Measurements from ENCODE around the gene ANO8.

The ANO8 gene

DNA sequence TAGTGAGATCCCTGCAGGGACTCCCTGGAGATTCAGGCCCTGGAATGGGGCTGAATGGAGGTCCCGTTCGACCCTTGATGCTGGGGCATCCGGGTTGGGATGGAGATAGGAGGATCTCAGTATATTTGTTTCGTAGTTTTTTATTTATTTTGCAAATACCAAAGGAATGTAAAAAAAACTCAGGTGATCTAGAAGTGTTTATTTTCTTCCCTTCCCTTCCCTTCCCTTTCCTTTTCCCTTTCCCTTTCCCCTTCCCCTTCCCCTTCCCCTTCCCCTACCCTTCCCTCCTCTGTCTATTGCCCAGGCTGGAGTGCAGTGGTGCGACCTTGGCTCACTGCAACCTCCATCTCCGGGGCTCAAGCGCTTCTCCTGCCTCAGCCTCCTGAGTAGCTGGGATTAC is 7.2 kb upstream of the ANO8 start:
- no peak for DNase-seq

DNA sequence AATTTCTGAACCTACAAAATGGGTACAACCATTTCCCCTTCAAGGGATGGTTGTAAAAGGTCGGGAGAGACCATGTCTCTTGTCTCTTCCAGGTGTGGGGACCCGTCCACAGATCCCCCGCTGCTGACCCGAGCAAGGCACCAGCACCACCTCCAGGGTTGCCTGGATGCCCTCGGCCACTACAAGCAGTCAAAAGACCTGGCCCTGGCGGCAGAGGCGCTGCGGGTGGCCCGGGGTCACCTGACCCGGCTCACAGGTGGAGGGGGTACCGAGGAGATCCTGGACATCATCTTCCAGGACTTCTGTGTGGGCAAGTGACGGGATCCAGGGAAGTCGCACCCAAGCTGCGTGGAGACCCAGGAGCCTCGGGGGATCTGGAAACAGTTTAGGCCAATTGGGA is 6.7 kb upstream of the ANO8 start:
- DNase-seq = no peak

DNA sequence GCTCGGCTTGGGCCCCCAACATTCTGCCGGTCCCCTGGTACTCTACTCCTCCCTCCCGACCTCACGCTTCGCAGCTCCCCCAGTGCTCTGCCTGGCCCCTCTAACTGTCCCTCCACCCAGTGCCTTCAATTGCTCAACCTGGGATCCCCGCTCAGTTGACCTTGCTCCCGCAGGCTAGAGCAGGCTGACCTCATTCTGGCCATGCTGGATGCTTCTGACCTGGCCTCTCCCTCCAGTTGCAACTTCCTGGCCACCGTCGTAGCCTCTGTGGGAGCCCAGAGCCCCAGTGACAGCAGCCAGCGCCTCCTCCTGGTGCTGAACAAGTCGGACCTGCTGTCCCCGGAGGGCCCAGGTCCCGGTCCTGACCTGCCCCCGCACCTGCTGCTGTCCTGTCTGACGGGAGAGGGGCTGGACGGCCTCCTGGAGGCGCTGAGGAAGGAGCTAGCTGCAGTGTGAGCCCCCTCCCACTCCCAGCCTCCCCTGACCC is 6.3 kb upstream of the ANO8 start:
- no peak for DNase-seq

- peak; percentile 45 for DNase-seq
These were observed 5.7 kb upstream of the ANO8 start for GRCh38 chr19:17340302-17340870.

DNA sequence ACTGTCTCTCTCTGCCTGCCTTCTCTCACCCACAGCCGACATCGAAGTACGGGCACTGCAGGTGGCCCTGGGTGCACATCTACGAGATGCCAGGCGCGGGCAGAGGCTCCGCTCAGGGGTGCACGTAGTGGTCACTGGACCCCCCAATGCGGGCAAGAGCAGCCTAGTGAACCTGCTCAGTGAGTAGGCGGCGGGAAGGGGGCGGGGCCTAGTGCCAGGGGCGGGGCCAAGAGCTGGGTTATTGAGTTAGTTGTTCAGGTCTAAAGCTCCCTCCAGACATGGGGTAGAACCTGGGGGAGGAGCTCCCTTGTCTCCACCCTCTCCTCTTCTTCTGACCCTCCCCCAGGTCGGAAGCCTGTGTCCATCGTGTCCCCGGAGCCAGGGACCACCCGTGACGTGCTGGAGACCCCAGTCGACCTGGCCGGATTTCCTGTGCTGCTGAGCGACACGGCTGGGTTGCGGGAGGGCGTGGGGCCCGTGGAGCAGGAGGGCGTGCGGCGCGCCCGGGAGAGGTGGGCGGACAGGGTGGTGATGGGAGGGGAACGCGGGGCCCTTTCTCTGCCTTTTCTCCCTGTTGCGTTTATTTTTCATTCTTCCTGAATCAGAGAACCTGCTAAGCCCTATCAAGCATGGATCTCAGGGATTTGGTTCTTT is 4.6 kb upstream of the ANO8 start:
- peak; percentile 40 for DNase-seq

DNA sequence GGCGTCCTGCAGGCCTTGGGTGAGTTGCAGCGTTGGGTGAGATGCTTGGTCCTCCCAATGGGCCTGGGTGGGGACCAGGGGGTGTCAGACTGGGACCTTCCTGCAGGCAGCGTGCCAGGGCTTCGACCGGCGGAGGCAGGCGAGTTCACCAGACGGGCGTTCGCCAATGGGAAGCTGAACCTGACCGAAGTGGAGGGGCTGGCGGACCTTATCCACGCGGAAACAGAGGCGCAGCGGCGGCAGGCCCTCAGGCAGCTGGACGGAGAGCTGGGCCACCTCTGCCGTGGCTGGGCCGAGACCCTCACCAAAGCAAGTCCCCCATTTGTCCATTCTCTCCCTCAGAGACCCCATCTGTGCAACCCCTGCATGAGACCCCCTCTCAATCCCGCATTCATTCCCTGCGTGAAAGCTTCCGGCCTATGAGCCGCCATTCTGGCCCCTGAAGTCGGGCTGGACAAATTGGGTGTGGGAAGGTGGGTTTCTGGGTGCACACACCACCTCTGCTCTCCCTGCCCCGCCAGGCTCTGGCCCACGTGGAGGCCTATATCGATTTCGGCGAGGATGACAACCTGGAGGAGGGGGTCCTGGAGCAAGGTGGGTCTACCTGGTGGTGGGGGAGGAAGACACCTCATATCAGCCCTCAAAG is 3.9 kb upstream of the ANO8 start:
- DNase-seq = peak; percentile 48

- DNase-seq = peak; percentile 36
These were observed 3.2 kb upstream of the ANO8 start for GRCh38 chr19:17337675-17338432.

DNA sequence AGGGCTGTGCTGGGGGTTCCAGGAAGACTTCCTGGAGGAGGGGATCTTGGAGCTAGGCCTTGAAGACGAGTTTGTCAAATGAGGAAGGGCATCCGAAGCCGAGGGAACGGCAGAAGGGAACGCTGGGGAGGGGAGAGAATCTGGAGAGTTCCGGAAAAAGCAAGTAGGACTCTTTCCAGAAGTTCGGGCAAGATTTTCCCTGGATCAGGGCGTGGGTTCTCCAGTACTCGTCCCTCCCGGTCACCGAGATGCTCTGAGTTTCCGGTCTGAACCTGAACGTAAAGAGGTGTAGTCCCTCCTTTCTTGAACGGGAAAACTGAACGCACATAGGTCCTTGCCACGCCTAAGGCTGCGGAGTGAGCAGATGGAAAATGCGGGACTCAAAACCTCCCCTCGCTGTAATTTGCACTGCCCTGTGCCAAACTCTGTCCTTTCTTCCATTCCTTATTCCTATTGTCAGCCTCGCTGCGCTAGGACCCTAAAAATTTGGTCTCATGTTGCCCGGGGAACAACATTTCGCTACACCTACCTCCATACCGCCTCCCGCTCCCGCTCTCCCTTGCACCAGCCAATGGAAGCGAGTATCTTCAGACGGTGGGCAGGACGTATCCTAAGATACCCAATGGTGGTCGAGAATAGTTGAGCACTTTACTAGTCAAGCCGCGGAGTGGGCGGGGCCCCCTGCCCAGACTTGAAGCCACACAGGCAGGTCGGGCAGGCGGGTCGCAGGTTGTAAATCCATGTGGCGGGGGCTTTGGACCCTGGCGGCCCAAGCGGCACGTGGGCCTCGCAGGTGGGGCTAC is 2.4 kb upstream of the ANO8 start, which contains the start of gene GTPBP3:
Gene GTPBP3, plus strand, starts transcription at position 682 of the 803 bp plus-strand sequence. Its CDS starts 59 bp downstream, at position 741.
- peak; percentile 98 for DNase-seq

DNA sequence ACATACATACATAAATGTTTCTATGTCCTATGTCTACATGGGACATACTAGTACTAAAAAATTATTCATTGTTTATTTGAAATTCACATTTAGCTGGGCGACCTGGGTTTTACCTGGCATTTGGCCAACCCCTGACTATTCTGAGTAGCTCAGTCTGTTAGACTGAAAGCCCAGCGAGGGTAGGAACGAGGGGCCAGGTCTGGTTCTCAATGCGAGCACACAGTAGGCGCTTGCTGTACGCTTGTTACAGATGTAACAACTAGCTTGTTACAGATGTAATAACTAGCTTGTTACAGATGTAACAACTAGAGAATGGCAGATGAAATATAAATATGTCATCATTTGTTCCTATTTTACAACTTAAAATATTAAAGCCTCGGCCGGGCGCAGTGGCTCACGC is 920 bp upstream of the ANO8 start:
- no peak for DNase-seq

DNA sequence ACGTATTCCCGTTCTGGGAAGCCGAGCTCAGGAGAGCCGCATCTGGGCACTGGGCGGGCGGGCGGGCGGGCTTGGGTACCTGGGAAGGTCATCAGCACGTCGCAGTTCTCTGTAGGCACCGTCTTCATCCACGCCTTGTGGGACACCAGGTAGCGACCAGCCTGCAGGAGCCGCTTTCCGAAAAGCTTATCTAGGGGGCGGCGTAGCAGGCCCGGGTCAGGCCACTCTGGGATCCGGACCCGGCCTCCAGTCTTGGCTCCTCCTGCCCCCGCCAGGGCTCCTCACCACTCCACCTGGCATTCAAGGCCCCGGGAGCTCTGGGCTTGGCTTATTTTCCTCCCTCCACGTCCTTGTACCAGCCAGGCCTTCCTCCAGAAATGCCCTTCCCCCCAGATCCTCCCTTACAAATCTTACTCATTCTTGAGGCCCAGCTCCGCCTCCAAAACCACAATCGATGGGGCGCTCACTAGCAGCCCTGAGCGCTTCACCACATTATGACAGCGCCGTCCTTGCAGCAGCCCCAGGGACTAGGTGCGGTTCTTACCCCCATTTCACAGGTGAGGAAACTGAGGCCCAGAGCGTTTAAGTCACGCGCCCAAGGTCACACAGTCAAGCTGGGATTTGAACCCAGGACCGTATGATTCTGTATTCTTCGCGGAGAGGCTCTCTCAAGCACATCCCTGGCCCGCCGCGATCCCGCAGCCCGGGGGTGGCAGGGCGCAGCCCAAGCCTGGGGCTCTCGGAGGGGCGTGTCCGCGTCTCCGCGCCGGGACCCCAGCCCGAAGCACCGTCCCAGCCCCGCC is 843 bp downstream of the ANO8 start:
- peak; percentile 58 for DNase-seq

DNA sequence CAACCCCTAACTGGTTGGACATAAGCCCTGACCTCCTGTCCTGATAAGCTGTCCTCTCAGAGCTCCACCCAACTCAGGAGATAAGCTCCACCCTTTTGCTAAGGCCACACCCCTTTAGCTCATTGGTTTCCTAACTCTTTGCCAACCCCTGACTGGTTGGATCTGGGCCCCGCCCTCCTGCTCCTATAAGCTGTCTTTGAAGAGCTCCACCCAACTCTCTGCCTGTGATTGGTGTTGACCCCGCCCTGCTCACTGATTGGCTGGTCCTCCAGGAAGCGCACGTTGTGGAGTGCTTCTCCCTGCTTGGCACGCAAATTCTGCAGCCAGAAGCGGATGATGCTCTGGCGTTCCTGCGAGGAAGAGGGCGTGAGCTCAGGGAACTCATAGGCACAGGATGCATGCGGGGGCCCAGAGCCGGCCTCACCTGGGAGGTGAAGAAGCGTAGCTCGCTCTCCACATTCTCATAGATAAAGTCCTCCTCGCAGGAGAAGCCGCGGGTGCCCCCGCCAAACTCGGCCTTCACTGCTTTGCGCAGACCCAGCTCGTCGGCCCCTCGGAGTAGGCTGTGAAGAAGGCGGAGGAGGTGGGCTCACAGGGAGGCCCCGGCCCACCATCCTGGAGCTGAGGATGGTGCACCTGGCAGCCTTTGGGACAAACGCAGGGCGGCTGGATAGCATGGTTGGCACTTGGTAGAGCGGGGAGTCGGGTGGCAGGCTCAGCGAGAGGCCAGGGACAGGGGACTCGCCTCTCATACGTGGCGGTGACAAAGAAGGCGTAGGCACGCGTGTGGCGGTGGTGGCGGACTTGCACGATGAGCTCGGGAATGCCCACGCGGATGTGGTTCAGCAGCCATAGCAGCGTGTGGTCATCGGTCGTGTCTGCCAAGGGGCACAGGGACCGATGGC is 1.7 kb downstream of the ANO8 start:
- peak; percentile 37 for DNase-seq

DNA sequence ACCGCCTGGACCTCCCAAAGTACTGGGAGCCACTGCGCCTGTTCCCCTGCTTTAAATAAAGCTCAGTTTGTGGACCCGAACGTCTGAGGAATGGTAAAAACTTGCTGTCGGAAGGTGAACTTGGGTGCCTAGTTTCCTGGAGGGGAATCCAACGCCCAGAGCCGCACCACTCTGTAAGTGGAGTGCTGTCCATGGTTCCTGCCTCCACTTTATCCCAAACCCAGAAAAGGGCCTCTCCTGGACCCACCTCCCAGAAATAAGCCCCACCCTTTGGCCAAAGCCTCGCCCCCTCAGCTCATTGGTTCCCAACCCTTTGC is 2.3 kb downstream of the ANO8 start:
- DNase-seq = no peak

GRCh38 chr19:17331045-17331558 is 3.6 kb downstream of the ANO8 start:
- DNase-seq = no peak

DNA sequence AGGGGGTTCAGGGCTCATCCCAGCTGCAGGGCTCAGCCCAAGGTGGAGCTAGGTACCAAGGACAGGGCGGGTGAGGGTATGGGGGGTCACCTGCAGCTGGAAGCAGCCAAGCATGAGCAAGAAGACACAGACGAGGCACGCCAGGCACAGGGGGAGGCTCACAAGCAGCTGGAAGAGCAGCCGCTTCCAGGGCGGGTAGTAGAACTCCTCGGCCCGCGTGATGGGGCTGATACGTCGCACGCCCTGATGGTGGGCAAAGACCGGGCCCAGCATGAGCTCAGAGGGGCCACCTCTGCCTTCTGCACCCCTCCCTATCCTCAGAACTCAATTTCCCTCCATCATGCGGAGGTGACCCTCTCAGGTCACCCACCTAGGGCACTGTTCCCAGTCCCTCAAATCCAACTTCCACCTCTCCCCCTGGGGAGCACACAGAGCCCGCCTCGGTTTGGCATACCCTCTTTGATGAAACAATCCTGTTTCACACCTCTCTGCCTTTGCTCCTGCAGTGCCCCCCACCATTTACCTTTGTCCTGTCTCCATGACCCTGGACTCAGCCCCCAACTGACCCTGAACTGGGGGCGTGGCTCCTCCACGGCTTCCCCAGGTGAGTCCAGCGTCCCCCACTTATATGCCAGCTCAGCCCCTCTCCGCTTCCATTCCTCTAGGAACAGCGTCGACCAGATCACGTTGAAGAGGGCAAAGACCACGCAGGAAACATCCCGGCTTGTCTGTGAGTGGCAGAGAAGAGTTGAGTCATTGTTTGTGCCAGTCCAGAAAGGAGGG is 4.2 kb downstream of the ANO8 start:
- no peak for DNase-seq

- DNase-seq = no peak
These were observed 5.0 kb downstream of the ANO8 start for GRCh38 chr19:17329366-17330261.

DNA sequence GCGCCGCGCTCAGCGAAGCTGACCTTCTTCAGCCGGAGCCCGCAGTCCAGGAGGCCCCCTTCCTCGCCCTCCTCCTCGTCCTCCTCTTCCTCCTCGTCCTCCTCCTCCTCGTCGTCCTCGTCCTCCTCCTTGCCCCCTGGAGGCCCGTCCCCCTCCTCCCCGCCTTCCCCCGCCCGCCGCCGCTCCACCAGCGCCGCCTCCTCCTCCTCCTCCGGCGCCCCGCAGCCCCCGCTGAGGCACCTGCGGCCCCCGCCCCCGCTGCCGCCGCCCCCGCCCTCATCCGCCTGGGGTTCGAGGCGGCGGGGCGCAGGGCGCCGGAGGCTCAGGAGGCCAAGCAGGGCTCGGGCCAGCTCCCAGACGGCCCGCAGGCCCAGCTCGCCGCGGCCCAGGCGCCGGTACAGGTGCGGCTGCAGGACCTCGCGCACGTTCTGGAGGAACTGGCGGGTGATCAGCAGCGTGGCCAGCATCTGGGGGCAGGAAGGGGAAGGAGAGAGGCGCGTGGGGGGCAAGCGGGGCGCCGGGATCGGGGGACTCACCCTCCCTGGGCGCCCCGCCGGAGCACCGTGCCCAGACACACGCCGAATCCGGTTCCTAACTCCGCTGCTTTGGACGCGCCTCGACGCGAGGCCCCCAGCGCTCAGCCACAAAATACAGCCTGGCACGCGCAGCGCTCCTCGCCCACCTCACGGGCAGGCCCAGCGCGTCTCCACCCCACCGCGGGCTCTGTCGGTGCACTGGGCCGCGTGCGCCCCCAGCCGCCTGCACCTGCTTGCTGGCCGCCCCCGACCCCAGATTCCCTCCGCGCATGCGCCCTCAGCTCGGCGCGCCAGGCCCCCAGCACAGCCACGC is 5.9 kb downstream of the ANO8 start:
- no peak for DNase-seq

DNA sequence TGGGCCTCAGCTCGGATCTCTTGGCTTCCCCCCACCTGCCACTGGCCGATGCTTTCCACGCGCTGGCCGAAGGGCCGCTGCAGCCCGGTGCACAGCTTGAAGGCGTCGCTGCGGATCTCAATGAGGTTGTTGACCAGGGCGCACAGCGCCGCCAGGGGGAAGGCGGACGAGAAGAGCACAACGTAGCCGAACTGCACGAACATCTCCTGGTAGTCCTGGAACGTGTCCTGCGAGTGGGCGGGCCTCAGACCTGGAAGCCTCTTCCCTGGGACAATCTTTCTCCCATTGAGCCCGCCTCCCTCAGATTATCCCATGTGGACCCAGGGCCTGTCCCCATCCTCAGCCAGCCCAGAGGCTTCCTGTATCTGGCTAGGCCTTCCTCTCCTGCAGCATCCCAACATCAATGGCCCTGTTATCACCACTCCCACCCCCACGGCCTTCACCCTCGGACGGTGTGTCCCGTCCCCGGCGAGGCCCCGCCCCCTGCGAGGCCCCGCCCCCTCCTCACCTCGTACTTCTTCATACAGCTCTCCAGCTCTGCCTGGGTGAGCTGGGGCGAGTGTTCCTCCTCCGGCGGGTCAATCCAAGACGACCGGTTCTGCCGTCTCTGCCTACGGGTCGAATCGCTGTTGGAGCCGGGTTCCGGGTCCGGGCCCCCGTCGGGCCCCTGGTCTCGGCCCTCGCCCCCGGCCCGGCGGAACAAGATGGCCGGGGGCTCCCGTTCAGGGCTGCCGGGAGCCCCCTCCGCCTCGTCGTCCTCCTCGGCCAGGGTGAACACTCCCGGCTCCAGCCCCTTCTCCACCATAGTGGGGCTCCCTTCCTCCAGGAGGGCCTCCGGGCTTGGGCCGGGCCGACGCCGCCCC is 6.8 kb downstream of the ANO8 start:
- DNase-seq = peak; percentile 78
